K562 (cell line): Measurements from ENCODE around the gene TAF3. TPM values are rescaled to one million over a fixed set of nuclear protein-coding genes. Genes with fewer than 3 reads are reported as not detected.

Source experiments
- ATAC-seq: fragments of 200-7000 bp; cut with Tn5 transposase; 3 replicates; pipeline ENCODE4 v1.9.1; 2020; ENCODE audit warnings: moderate library complexity
- BruUV-seq: library from RNA; stranded (reverse); fragments of 400-500 nt; replicated peaks from 2 replicates; lab custom pipeline; 2021; lab: Mats Ljungman, UMichigan
- CTCF ChIA-PET: fragments of 300-600 bp; formaldehyde crosslinking; extraction: SDS; loops from one replicate; lab custom pipeline; 2021; ENCODE audit warnings: low intra/inter-chr PET ratio; lab: Yijun Ruan, JAX
- POLR2A ChIA-PET: fragments of 300-600, 350-650 bp; sonication (Branson Sonifier 250); formaldehyde crosslinking; extraction: SDS; loops from one replicate; lab custom pipeline; 2021; ENCODE audit warnings: antibody characterized with exemption, inconsistent platforms; lab: Yijun Ruan, JAX
- DNase-seq, 4 experiments: peaks; one replicate each; pipeline versions ENCODE4 v3.0.0 to v3.0.0-alpha.2; 2011 to 2018; ENCODE audit warnings: low spot score in 3 of 4, mixed read lengths in 3 of 4; ENCODE audit errors: extremely low read depth in 1 of 4
- FAIRE-seq: peaks from 2 replicates; lab custom pipeline; 2011; peaks lifted over from hg19 to GRCh38; lab: Jason Lieb, UNC
- H2AFZ ChIP-seq: 2 replicates; pipeline ENCODE4 v1.6.0; 2011; ENCODE audit warnings: low read depth, low read length, control low read depth, inconsistent platforms
- H3K27ac ChIP-seq: fragments of 200-600 bp; 3 replicates; pipeline ENCODE4 v1.8.0; 2011; ENCODE audit warnings: low read depth, mild to moderate bottlenecking, control low read depth, inconsistent platforms, low read length, moderate library complexity, mixed read lengths; ENCODE audit errors: extremely low read depth
- H3K27me3 ChIP-seq, 2 experiments: fragments of 300-600 bp in 1 of 2; 2 replicates in 1 of 2; 3 replicates in 1 of 2; pipeline versions ENCODE4 v1.6.0 to v1.8.0; 2011; ENCODE audit warnings: inconsistent platforms in 2 of 2, low read length in 2 of 2, mild to moderate bottlenecking in 1 of 2, mixed read lengths in 1 of 2, moderate library complexity in 1 of 2; ENCODE audit not compliant: control insufficient read depth in 2 of 2, insufficient read depth in 2 of 2
- H3K36me3 ChIP-seq: fragments of 300-600 bp; 3 replicates; pipeline ENCODE4 v1.8.0; 2011; ENCODE audit warnings: mild to moderate bottlenecking, low read length, inconsistent platforms; ENCODE audit not compliant: control insufficient read depth, insufficient read depth
- H3K4me1 ChIP-seq, 2 experiments: fragments of 200-600 bp in 1 of 2; replicated peaks in 1 of 2; 2 replicates in 1 of 2; 3 replicates in 1 of 2; pipeline versions ENCODE4 v1.5.1 to v1.8.0; 2011; ENCODE audit warnings: inconsistent platforms in 2 of 2, low read length in 2 of 2, mild to moderate bottlenecking in 1 of 2, mixed read lengths in 1 of 2, moderate library complexity in 1 of 2; ENCODE audit not compliant: control insufficient read depth in 2 of 2, insufficient read depth in 2 of 2
- H3K4me2 ChIP-seq: 2 replicates; pipeline ENCODE4 v1.6.1; 2011; ENCODE audit warnings: low read length, control low read depth, inconsistent platforms, mixed read lengths; ENCODE audit not compliant: insufficient read depth
- H3K4me3 ChIP-seq: fragments of 200-600 bp; sonication (generic), shearing (Covaris generic); 2 replicates; pipeline ENCODE4 v1.5.1; 2016; ENCODE audit warnings: control low read depth, inconsistent platforms
- H3K79me2 ChIP-seq: fragments of 200-600 bp; 3 replicates; pipeline ENCODE4 v1.8.0; 2011; ENCODE audit warnings: low read length, inconsistent platforms; ENCODE audit not compliant: control insufficient read depth, insufficient read depth
- H3K9ac ChIP-seq, 2 experiments: 2 replicates each; pipeline versions ENCODE4 v1.6.0 to v1.6.1; 2011; ENCODE audit warnings: low read depth in 2 of 2, low read length in 2 of 2, control low read depth in 1 of 2, inconsistent platforms in 1 of 2, mild to moderate bottlenecking in 1 of 2, mixed read lengths in 1 of 2; ENCODE audit not compliant: insufficient read depth in 1 of 2
- H3K9me1 ChIP-seq: one replicate; pipeline ENCODE4 v1.6.0; 2011; ENCODE audit warnings: inconsistent platforms, mild to moderate bottlenecking, low read length, moderate library complexity; ENCODE audit not compliant: control insufficient read depth, insufficient read depth
- H3K9me3 ChIP-seq: replicated peaks from 2 replicates; pipeline ENCODE4 v1.5.1; 2011; ENCODE audit warnings: low read depth, low read length, inconsistent platforms; ENCODE audit not compliant: control insufficient read depth, insufficient read depth
- H4K20me1 ChIP-seq: replicated peaks from 2 replicates; pipeline ENCODE4 v1.6.1; 2011; ENCODE audit warnings: low read length, inconsistent platforms, mixed read lengths; ENCODE audit not compliant: control insufficient read depth, insufficient read depth
- ARID3A ChIP-seq: IDR thresholded peaks from 2 replicates; pipeline ENCODE4 v1.6.1; 2012; ENCODE audit warnings: low read depth, low read length, improper control_type of control experiment, borderline replicate concordance
- JUNB ChIP-seq: fragments of 450-650 bp; formaldehyde crosslinking; conservative IDR thresholded peaks from 2 replicates; pipeline ENCODE4 v1.4.0; 2020; ENCODE audit warnings: mild to moderate bottlenecking
- STAT5A ChIP-seq: IDR thresholded peaks from 2 replicates; pipeline ENCODE4 v1.6.1; 2012; ENCODE audit warnings: low read length, inconsistent platforms, borderline replicate concordance
- TBL1XR1 ChIP-seq, 2 experiments: IDR thresholded peaks; 2 replicates each; pipeline ENCODE4 v1.6.1; 2012; ENCODE audit warnings: improper control_type of control experiment in 2 of 2, low read length in 2 of 2, mild to moderate bottlenecking in 1 of 2
- TRIM24 ChIP-seq, 2 experiments: fragments of 450-650 bp; IDR thresholded peaks; 2 replicates each; pipeline ENCODE4 v1.6.1; 2016
- TRIM28 ChIP-seq: fragments of 450-650 bp; IDR thresholded peaks from 2 replicates; pipeline ENCODE4 v1.6.1; 2017
- ZFX ChIP-seq: sonication (generic); formaldehyde crosslinking; IDR thresholded peaks from 2 replicates; pipeline ENCODE4 v1.8.0; 2022; ENCODE audit warnings: mild to moderate bottlenecking, missing genetic modification reagents, moderate library complexity
- ZNF121 ChIP-seq: sonication (generic); formaldehyde crosslinking; conservative IDR thresholded peaks from 2 replicates; pipeline ENCODE4 v1.8.0; 2022; ENCODE audit warnings: missing genetic modification reagents
- ZNF436 ChIP-seq: fragments of 250-450, 450-650 bp; sonication (Bioruptor Pico); formaldehyde crosslinking; IDR thresholded peaks from 2 replicates; pipeline ENCODE4 v1.7.0; 2020; ENCODE audit warnings: mild to moderate bottlenecking
- WGBS: fragments of 100-300 bp; shearing (Covaris generic); methylation state at CpG from one replicate; pipeline ENCODE4 v1.1.6; 2016; ENCODE audit warnings: low coverage, mixed read lengths; ENCODE audit not compliant: insufficient coverage; ENCODE audit errors: missing lambda C conversion rate; 5-methylcytosine and 5-hydroxymethylcytosine counted together
- in situ Hi-C: fragments of 300-500 bp; cut with MboI; formaldehyde crosslinking; loops from 4 replicates; pipeline ENCODE4 v1.15.0; 2018; ENCODE audit warnings: inconsistent platforms, mixed read lengths
- intact Hi-C: fragments of 100-400 bp; cut with micrococcal nuclease; formaldehyde crosslinking; loops from 2 replicates; pipeline ENCODE4 v1.14.2; 2022
- polyA plus RNA-seq, 8 experiments: library from polyadenylated mRNA; depleted of rRNA in 4 of 8; stranded (reverse) in 5 of 8; unstranded in 3 of 8; fragments of >200 nt; fragmentation: Nextera tagmentation in 2 of 8; fragmentation: Illumina TruSeq in 1 of 8; extraction: Ambion mirVana in 2 of 8; extraction: Trizol in 1 of 8; gene quantifications; 2 replicates each; pipeline versions ENCODE4 v1.2.1 to v1.2.3, GENCODE V29; 2011 to 2014; ENCODE audit warnings: inconsistent platforms in 1 of 8, missing spikeins in 1 of 8
- total RNA-seq, 7 experiments: library from RNA; depleted of rRNA in 6 of 7; stranded (reverse); fragments of >200 nt in 6 of 7; fragmentation: Illumina TruSeq in 2 of 7; extraction: Trizol in 2 of 7; gene quantifications; 2 replicates each; pipeline versions ENCODE4 v1.2.1 to v1.2.3, GENCODE V29; 2011 to 2021; ENCODE audit warnings: low replicate concordance in 1 of 7

The TAF3 gene
- total and polyA plus RNA-seq, 9 of the 15 experiments (the other 6 are each of a cell fraction or from before 2014, with no cell fraction given), result 1.5 to 9.9 (median 4.1) TPM

- Histone ChIP-seq H3K9ac (no peak overlapping the region), H3K4me1 (peaks cover 0 to 4% of the 10 kb centered on the region in 2 experiments; a peak in 1 of 5 replicates), H3K9me1 (no peaks in the 10 kb centered on the region), H4K20me1 (no peaks in the 10 kb centered on the region), H3K9me3 (no peaks in the 10 kb centered on the region), H3K4me3 (no peak overlapping the region), H3K36me3 (no peaks in the 10 kb centered on the region), H3K4me2 (no peak overlapping the region), H3K27me3 (peaks cover 26 to 51% of the 10 kb centered on the region in 2 experiments; a peak in 4 of 5 replicates), H3K79me2 (no peaks in the 10 kb centered on the region), H3K27ac (no peak overlapping the region), H2AFZ (no peak overlapping the region)
- no peak for FAIRE-seq
- ChIA-PET CTCF (no interaction called here), POLR2A (no interaction called here)
- TF ChIP-seq ZNF436 (CRISPR knock-in tag), result no peak
- TF ChIP-seq TRIM24 (IDR thresholded peaks at IDR 0.05), result no peak
- TF ChIP-seq JUNB, result no peak
- no peak for TF ChIP-seq STAT5A
- no peak for TF ChIP-seq ZFX (CRISPR knock-in tag)
- TF ChIP-seq TRIM28, result no peak
- TF ChIP-seq TBL1XR1 (IDR thresholded peaks at IDR 0.05; ENCODE audit: low read length in 2 of 2), result no peak
- TF ChIP-seq ZNF121 (CRISPR knock-in tag), result no peak
- no peak for TF ChIP-seq ARID3A
- in situ Hi-C loops, result no loop called here
- WGBS, result 0% methylated on average over 1 of the region's 1 CpG
- ATAC-seq, result no peak
- no peak for DNase-seq
- BruUV-seq, result no TSS peak
- intact Hi-C loops, result no loop called here
Observed at GRCh38 chr10:8066124-8066523, 247.8 kb downstream of the TAF3 start.

Other genes starting within 250 kb of the TAF3 start
- 2.5 and 3.2 TPM in 2 replicates for gene ITIH5, start 151.5 kb upstream of the TAF3 start, total RNA-seq (2014; rRNA removed)
- gene ITIH5, start 151.5 kb upstream of the TAF3 start, total RNA-seq (2014; rRNA removed; fragmentation: Illumina TruSeq; extraction: Trizol), result 2.4 and 3.0 TPM in 2 replicates
- 2.4 and 2.6 TPM in 2 replicates for gene ITIH5, start 151.5 kb upstream of the TAF3 start, total RNA-seq (2015; rRNA removed; fragmentation: Illumina TruSeq; extraction: Trizol)
- gene ITIH5, start 151.5 kb upstream of the TAF3 start, total RNA-seq (2021), result 3.9 and 4.9 TPM in 2 replicates
- gene ITIH5, start 151.5 kb upstream of the TAF3 start, polyA plus RNA-seq (2011; rRNA removed), result 0.32 and 0.52 TPM in 2 replicates
- 3.9 and 4.5 TPM in 2 replicates for gene ITIH5, start 151.5 kb upstream of the TAF3 start, polyA plus RNA-seq (2014; fragmentation: Illumina TruSeq; extraction: Trizol)
- gene ITIH5, start 151.5 kb upstream of the TAF3 start, polyA plus RNA-seq (2014; fragmentation: Nextera tagmentation; extraction: Ambion mirVana), result under 1 TPM; 0.72 to 0.91 TPM
- 3.0 and 5.2 TPM in 2 replicates for gene ITIH5, start 151.5 kb upstream of the TAF3 start, polyA plus RNA-seq (2014; rRNA removed)
- not detected in 2 replicates for gene ITIH2, start 115.2 kb upstream of the TAF3 start, total RNA-seq (2014; rRNA removed)
- gene ITIH2, start 115.2 kb upstream of the TAF3 start, total RNA-seq (2014; rRNA removed; fragmentation: Illumina TruSeq; extraction: Trizol), result not detected in 2 replicates
- not detected in 2 replicates for gene ITIH2, start 115.2 kb upstream of the TAF3 start, total RNA-seq (2015; rRNA removed; fragmentation: Illumina TruSeq; extraction: Trizol)
- 0.66 and 1.1 TPM in 2 replicates for gene ITIH2, start 115.2 kb upstream of the TAF3 start, total RNA-seq (2021)
- gene ITIH2, start 115.2 kb upstream of the TAF3 start, polyA plus RNA-seq (2011; rRNA removed), result not detected in 2 replicates
- not detected in 2 replicates for gene ITIH2, start 115.2 kb upstream of the TAF3 start, polyA plus RNA-seq (2014; fragmentation: Illumina TruSeq; extraction: Trizol)
- not detected for gene ITIH2, start 115.2 kb upstream of the TAF3 start, polyA plus RNA-seq (2014; fragmentation: Nextera tagmentation; extraction: Ambion mirVana)
- not detected in 2 replicates for gene ITIH2, start 115.2 kb upstream of the TAF3 start, polyA plus RNA-seq (2014; rRNA removed)
- 13.6 and 14.4 TPM in 2 replicates for gene KIN, start 30.5 kb upstream of the TAF3 start, total RNA-seq (2014; rRNA removed)
- 16.0 and 16.9 TPM in 2 replicates for gene KIN, start 30.5 kb upstream of the TAF3 start, total RNA-seq (2014; rRNA removed; fragmentation: Illumina TruSeq; extraction: Trizol)
- 17.2 and 18.4 TPM in 2 replicates for gene KIN, start 30.5 kb upstream of the TAF3 start, total RNA-seq (2015; rRNA removed; fragmentation: Illumina TruSeq; extraction: Trizol)
- gene KIN, start 30.5 kb upstream of the TAF3 start, total RNA-seq (2021), result 9.7 and 11.7 TPM in 2 replicates
- 6.7 and 13.8 TPM in 2 replicates for gene KIN, start 30.5 kb upstream of the TAF3 start, polyA plus RNA-seq (2011; rRNA removed)
- 11.8 and 14.5 TPM in 2 replicates for gene KIN, start 30.5 kb upstream of the TAF3 start, polyA plus RNA-seq (2014; fragmentation: Illumina TruSeq; extraction: Trizol)
- 10 to 100 TPM; 30.7 to 35.6 TPM for gene KIN, start 30.5 kb upstream of the TAF3 start, polyA plus RNA-seq (2014; fragmentation: Nextera tagmentation; extraction: Ambion mirVana)
- gene KIN, start 30.5 kb upstream of the TAF3 start, polyA plus RNA-seq (2014; rRNA removed), result 13.9 and 23.4 TPM in 2 replicates
- 356 and 389 TPM in 2 replicates for gene ATP5F1C, start 30.3 kb upstream of the TAF3 start, total RNA-seq (2014; rRNA removed)
- gene ATP5F1C, start 30.3 kb upstream of the TAF3 start, total RNA-seq (2014; rRNA removed; fragmentation: Illumina TruSeq; extraction: Trizol), result 559 and 608 TPM in 2 replicates
- gene ATP5F1C, start 30.3 kb upstream of the TAF3 start, total RNA-seq (2015; rRNA removed; fragmentation: Illumina TruSeq; extraction: Trizol), result 452 and 493 TPM in 2 replicates
- 409 and 465 TPM in 2 replicates for gene ATP5F1C, start 30.3 kb upstream of the TAF3 start, total RNA-seq (2021)
- 766 and 904 TPM in 2 replicates for gene ATP5F1C, start 30.3 kb upstream of the TAF3 start, polyA plus RNA-seq (2011; rRNA removed)
- 466 and 557 TPM in 2 replicates for gene ATP5F1C, start 30.3 kb upstream of the TAF3 start, polyA plus RNA-seq (2014; fragmentation: Illumina TruSeq; extraction: Trizol)
- gene ATP5F1C, start 30.3 kb upstream of the TAF3 start, polyA plus RNA-seq (2014; fragmentation: Nextera tagmentation; extraction: Ambion mirVana), result 1,000 to 10,000 TPM; 1,372 to 1,475 TPM
- gene ATP5F1C, start 30.3 kb upstream of the TAF3 start, polyA plus RNA-seq (2014; rRNA removed), result 557 and 719 TPM in 2 replicates
- gene GATA3, start 236.2 kb downstream of the TAF3 start, total RNA-seq (2014; rRNA removed), result not detected in 2 replicates
- not detected in 2 replicates for gene GATA3, start 236.2 kb downstream of the TAF3 start, total RNA-seq (2014; rRNA removed; fragmentation: Illumina TruSeq; extraction: Trizol)
- not detected in 2 replicates for gene GATA3, start 236.2 kb downstream of the TAF3 start, total RNA-seq (2015; rRNA removed; fragmentation: Illumina TruSeq; extraction: Trizol)
- gene GATA3, start 236.2 kb downstream of the TAF3 start, total RNA-seq (2021), result 0.24 and 0.25 TPM in 2 replicates
- gene GATA3, start 236.2 kb downstream of the TAF3 start, polyA plus RNA-seq (2011; rRNA removed), result not detected in 2 replicates
- gene GATA3, start 236.2 kb downstream of the TAF3 start, polyA plus RNA-seq (2014; fragmentation: Illumina TruSeq; extraction: Trizol), result 0.09 TPM in 1 of 2 replicates, not detected in the other
- gene GATA3, start 236.2 kb downstream of the TAF3 start, polyA plus RNA-seq (2014; fragmentation: Nextera tagmentation; extraction: Ambion mirVana), result under 1 TPM in 1 of 2 experiments, not detected in 1; 0.01 TPM
- not detected in 2 replicates for gene GATA3, start 236.2 kb downstream of the TAF3 start, polyA plus RNA-seq (2014; rRNA removed)